HG02884 (cell line): Measurements from ENCODE around the gene BIRC2.
A peak's percentile ranks its signal among the peaks of the same experiment; 100 is the strongest.
"Not testable (repeated sequence)": the region's sequence is repeated elsewhere in the genome, so short reads cannot be mapped to it uniquely, and the experiment has no call there.

ENCODE experiments used
- ATAC-seq: cut with Tn5 transposase; IDR thresholded peaks from one replicate; pipeline ENCODE4 v1.9.1; 2021; ENCODE audit warnings: mild to moderate bottlenecking, moderate library complexity; ENCODE audit not compliant: unreplicated experiment

BIRC2 gene

DNA sequence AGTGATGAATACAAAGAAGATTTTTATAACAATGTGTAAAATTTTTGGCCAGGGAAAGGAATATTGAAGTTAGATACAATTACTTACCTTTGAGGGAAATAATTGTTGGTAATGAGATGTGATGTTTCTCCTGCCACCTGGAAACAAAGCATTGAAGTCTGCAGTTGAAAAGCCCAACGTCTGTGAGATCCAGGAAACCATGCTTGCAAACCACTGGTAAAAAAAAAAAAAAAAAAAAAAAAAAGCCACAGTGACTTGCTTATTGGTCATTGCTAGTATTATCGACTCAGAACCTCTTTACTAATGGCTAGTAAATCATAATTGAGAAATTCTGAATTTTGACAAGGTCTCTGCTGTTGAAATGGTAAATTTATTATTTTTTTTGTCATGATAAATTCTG is 24.5 kb upstream of the BIRC2 start:
- no peak for ATAC-seq

DNA sequence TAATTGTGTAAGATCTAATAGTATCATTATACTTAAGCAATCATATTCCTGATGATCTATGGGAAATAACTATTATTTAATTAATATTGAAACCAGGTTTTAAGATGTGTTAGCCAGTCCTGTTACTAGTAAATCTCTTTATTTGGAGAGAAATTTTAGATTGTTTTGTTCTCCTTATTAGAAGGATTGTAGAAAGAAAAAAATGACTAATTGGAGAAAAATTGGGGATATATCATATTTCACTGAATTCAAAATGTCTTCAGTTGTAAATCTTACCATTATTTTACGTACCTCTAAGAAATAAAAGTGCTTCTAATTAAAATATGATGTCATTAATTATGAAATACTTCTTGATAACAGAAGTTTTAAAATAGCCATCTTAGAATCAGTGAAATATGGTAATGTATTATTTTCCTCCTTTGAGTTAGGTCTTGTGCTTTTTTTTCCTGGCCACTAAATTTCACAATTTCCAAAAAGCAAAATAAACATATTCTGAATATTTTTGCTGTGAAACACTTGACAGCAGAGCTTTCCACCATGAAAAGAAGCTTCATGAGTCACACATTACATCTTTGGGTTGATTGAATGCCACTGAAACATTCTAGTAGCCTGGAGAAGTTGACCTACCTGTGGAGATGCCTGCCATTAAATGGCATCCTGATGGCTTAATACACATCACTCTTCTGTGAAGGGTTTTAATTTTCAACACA is 23.3 kb upstream of the BIRC2 start:
- ATAC-seq = no peak

DNA sequence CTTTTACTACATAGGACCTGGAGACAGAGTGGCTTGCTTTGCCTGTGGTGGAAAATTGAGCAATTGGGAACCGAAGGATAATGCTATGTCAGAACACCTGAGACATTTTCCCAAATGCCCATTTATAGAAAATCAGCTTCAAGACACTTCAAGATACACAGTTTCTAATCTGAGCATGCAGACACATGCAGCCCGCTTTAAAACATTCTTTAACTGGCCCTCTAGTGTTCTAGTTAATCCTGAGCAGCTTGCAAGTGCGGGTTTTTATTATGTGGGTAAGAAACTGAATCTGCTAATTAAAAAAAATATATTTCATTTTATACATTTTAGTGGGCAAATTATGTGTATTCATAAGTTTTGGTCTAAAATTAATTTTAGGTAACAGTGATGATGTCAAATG is 21.9 kb upstream of the BIRC2 start:
- ATAC-seq = no peak

DNA sequence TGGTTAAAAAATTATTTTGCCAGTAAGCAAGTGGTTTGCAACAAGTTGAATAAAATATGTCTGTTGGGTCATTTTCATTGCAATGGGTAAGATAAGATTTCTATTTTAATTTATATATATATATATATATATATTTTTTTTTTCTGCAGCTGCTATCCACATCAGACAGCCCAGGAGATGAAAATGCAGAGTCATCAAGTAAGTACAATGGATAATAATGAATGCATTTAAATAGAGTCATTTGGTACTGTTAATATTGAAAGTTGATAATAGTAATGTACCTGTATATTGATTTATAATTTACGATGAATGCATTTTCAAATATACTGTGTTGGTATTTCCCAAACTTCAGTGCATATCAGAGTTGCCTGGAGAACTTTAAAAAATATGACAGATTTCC is 18.3 kb upstream of the BIRC2 start:
- no peak for ATAC-seq

DNA sequence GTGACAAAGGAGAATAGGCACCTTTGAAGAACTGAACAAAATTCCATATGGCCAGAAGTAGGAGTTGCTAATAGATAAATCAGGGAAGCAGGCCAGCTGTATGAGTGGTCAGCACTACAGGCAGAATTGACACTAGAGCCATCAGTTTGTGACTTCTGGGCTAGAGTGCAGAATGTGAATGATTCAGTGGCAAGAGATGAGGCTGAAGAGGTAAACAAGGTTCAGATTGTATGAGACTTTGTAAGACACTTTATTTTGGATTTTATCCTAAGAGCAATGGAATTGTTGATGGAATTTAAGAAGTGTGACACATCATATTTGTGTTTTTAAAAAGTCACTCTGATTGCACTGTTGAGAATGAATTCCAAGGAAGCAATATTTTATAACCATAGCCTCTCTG is 16.8 kb upstream of the BIRC2 start:
- no peak for ATAC-seq

DNA sequence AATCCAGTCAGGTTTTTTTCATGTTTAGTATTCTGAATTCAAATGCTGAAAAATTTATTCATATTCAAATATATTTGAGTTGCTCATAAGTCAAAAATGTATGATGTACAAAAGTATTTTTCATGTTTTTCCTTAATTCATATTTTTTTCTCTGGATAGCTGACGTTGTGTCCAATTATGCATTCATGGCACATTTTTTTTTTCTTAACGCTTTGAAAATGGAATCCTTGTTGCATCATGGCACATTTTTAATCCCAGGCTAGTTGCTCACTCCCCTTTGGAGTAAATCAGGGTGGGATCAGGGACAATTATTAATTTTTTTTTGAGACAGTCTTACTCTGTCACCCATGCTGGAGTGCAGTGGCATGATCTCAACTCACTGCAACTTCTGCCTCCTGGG is 15.7 kb upstream of the BIRC2 start:
- ATAC-seq = no peak

DNA sequence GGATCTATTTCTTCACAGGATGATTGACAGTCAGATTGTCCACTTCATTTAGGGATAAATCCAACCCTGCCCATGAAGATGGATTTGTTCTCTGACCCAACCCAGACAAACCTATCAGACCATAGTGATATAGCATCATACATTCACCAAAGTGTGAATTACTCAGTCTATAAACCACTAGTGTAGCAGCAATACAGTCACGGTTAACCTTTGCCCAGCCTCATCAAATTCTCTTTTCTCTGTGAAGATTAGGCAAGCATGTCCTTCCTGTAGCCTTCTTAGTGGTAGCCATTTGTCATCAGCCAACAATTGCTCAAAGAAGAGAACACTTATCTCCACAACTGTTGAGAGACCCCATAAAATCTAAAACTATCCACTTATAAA is 14.4 kb upstream of the BIRC2 start:
- ATAC-seq = no peak

DNA sequence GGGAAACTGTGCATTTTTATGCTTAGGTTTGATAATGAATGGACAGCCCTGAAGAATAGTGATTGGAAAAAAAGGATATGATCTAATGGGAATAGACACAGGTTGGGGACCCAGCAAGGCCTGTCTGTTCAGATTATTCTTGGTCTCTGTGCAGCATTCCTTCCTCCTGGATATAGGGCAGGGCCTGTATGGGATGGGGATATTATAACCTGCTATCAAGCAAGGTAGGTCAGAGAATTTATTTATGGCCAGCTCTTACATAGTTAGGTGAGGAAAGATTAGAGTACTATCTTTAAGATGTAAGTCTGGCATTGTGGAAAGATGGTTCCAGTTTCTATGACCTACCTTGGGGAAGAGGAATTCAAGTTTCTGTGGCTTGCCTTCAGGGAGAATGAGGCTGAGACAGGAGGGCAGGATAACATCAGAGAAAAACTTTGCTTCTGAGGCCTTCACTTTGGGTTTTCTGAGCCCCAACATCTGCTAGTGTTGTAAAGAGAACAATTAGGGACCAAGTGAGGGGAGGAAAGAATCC is 8.5 kb upstream of the BIRC2 start:
- no peak for ATAC-seq

DNA sequence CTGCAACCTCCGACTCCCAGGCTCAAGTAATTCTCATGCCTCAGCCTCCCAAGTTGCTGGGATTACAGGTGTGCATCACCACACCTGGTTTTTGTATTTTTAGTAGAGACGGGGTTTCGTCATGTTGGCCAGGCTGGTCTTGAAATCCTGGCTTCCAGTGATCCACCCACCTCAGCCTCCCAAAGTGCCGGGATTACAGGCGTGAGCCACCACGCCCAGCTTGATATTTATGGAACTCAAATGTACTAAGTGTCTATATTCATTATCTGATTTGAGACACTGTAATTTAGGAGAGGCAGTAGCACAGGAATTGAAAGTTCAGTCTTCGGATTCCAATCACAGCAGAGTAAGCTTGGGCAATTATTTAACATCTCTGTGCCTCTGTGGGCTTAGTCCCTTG is 5.7 kb upstream of the BIRC2 start:
- ATAC-seq = not testable (repeated sequence)

DNA sequence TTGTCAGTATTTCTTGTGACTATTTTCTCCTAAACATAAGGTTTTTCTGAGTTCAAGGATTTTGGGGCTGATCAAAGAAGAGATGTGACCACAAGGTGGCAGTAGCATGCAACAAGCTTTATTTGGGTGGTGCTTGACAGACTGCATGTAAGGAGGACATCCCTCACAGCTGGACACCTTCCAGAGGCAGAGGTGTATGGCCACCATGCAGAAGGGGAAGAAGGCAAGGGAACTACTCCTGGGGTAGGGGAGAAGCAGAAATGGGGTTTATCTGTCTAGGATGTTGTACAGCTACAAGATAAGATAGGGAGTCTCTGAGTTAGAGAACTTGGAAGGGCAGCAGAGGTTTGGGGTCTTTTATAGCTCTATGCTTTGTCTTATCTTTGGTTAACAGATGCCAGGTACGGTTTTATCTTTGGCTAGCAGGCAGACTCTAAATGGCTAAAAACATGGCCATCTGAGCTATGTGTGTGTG is 5.1 kb upstream of the BIRC2 start:
- ATAC-seq = peak; percentile 34

DNA sequence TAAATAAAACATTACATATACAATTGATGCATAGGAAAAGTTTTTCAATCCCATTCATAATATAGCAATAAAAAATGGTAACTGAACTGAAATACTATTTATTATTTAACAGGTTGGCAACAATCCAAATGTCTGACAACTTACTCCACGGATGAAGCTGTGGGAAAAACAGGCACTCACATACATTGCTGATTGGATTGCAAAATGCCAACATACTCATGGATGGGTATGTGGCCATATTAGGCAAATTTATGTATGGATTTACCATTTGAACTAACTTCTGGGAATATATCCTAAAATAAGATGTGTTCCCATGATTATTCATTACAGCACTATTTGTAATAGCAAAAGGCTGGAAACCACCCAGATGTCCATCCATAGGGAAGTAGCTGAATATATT is 3.2 kb upstream of the BIRC2 start:
- ATAC-seq = no peak

DNA sequence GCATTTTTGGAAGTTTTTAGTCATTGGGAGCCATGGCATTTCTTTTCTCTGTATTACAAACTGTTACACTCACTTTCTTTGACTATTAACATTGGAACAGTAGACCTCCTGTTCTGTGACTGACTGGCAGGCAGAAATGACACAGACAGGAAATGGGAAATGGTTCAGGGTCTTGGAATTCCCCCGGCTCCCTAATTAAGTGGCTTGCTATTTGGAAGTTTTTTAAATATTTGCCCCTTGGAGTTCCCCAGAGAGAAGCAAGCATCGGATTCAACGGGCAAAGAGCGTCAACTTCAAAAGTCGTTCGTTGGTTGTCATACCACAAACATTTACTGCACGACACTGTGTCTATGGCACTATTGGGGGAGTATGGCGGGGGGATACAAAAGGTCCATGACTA is 1.1 kb upstream of the BIRC2 start:
- ATAC-seq = peak; percentile 31

DNA sequence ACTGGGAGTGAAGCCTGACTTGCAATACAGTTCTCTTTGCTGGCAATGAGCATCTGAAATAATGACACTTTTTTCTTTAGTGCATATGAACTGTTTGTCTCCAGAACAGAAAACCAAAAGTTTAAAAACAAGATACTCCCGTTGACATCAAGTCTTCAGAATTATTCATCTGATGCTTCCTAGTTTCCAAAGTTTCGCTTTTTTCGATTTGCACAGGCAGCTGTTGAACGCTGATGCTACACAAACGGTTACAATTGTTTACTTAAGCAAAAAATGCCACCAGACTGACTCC is 612 bp upstream of the BIRC2 start:
- no peak for ATAC-seq

DNA sequence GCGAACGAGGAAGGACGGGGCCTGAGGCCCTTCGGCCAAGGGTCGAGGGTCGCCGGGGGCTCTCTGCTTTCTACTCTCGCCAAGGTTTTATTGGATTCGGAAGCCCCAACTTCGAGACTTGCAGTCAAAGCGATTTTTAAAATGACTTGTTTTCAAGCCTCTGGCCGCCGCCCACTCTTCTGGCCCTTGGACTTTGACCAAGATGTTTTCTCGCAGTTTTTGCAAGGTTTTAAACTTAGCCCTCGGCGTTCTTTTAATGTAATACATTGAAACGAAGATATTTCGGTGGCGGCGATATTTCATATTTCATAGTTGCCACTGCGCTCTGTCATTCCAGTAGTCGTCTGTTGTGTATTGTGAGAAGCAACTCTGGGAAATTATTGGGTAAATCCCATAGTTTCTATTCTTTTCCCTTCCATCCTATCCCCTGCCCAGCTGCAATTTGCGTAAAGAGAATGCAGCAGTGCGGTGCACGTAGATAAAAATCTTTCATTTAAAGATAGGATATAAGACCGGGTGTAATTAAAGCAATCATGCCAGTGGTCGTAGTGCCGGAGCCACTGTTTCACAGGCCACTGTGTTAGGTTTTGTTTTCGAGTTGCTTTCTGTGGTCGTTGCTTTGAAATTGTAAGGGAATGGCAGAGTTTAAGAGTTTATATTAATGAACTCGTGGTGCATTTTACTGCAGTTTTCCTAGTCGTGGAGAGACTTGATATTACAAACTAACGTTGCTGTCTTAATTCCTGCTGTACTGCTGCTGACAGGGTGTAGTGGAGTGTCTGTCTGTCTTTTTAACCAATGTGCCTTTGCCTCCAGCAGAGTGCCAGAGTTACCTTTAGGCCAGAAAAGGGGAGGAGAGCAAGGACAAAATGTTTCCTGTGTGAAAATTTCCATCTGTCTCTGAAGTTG is 702 bp downstream of the BIRC2 start:
- ATAC-seq = peak; percentile 1

DNA sequence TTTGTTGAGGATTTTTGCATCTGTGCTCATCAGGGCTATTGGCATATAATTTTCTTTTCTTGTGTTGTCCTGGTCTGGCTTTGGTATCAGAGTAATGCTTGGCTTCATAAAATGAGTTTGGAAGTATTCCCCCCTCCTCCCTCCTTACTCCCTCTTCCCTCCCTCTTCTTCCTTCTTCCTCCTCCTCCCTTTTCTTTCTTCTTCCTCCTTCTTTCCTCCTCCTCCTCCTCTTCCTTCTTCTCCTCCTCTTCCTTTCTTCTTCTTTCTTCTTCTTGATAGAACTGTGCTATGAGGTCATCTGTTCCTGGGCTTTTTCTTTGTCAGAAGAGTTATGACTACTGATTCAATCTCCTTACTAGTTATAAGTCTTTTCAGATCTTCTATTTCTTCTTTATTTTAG is 10.1 kb downstream of the BIRC2 start:
- no peak for ATAC-seq

DNA sequence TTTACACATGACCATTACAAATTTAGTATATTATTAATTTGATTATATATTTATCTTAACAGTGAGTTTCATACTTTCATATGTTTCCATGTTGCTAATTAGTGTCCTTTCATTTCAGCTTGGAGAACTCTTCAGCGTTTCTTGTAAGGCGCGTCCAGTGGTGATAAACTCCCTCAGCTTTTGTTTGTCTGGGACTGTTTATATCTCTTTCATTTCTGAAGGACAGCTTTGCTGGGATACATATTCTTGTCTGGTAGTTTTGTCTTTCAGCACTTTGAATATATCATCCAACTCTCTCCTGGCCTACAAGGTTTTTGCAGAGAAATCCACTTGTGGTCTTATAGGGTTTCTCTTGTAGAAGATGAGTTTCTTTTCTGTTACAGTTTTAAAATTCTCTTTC is 12.4 kb downstream of the BIRC2 start:
- ATAC-seq = no peak

DNA sequence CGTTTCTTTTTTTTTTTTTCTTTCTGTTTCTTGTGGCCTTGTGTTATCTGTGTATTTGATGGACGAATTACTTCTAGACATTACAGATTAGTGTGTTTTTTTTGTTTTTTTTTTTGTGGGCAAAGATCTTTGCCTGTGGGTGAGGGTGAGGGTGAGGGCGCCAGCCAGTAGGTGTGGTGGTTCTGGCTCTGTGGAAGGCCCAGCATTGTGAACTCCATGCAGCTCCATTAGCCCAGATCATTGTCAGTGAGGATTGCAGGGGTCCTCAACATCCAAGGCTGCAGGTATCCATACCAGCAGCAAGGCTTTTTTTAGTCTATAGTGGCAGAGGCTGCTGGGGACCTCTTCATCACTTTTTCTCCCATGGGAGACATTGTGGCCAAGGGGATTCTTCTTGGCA is 13.7 kb downstream of the BIRC2 start:
- no peak for ATAC-seq

DNA sequence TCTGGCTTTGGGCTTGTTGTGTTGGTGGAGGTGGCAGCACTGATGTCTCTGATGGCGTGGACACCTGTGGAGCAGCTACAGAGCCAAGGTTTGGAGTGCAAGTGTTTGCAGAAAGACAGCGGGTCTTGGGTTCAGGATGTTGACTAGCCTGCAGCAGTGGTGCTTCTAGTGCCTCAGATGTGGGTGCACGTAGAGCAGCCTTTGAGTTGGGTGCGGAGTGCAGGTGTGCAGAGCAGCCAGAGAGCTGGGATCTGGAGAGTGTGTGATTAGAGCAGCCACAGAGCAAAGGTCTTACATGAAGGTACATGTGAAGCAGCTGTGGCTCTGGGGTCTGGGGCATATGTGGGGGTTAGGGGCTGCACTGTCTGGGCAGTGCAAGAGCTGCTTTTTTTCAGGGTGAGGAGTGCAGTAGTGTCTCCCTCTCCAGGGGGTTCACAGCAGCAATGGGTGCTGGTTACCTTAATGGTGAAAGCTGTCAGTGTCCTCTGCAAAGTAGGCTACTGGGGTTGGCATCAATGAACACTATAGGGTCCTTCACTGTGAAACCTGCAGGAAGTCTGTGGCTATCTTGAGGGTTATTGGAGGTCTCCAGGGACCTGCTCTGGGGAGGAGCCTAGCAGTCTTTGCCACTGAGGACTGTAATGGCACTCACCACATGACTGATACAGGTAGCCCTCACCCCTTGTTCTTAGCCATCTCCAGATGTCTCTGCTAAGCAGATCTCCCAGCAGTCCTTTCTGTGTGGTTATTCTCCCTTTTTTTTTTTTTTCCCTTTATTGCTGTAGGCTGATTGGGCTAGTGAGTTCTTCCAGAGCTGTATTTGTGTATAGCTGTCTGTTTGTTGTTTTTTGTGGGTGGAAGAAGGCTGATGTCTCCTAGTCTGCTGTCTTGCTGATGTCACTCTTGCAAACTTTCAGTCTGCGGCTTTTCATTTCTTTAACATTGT is 14.3 kb downstream of the BIRC2 start:
- no peak for ATAC-seq

DNA sequence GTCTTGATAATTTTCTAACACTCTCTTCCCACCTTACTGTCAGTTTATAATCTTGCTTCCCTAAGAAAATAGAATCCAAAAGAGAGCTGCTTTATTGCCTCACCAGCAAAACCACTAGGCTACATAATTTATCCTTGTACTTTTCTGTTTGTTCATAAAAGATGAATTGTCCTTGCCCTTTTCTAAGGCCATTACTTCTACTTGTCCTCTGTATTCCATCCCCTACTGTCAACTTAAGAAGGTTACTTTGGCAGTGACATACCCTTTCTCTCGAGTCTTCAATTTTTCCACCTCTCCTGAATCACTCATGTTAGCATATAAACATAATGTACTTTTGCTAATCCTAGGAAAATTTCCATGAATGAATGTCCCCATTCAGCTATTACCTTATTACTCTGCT is 18.0 kb downstream of the BIRC2 start:
- ATAC-seq = no peak

DNA sequence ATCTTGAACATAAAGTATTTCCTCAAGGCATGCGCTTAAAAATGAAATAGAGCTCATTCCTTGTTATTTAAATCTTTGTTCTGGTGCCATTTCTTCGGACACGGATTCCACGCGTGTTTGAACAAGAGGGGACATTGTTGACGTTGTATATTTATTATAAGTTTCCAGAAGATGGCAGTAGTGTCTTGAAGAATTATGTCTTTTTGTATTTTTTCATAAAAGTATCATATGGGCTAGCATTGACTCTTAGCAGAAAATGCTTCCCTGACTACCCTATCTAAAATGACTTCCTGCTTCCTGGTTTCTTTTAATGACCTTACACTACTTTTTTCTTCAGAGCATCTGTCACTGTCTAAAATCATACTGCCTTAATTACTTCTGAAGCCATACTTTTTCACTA is 20.4 kb downstream of the BIRC2 start:
- no peak for ATAC-seq

DNA sequence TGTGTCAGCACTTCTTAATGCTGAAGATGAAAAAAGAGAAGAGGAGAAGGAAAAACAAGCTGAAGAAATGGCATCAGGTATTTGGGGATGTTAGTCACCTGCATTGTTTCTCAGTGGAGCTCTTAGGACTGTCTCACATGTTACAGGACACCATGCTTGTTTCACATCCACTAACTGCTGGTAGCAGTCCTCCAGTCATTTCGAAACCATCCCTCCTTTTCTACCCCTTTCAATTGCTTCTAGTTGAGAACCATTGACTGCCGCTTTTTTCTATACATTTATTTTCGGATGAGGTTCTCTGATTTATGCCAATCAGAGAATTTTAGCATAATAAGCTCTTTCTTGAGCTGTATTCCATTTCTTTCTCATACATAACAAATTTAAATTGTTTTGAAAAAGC is 21.5 kb downstream of the BIRC2 start:
- peak; percentile 100 for ATAC-seq
